Ramos (cell line): ENCODE data around the gene ZNF626.
"Not testable (repeated sequence)": the region's sequence is repeated elsewhere in the genome, so short reads cannot be mapped to it uniquely, and the experiment has no call there.

Experiments
- in situ Hi-C: fragments of 300-500 bp; cut with MboI; formaldehyde crosslinking; loops from one replicate; pipeline ENCODE4 v1.14.3; 2022; ENCODE audit warnings: low sequenced_read_pairs; ENCODE audit not compliant: unreplicated experiment

Gene ZNF626

DNA sequence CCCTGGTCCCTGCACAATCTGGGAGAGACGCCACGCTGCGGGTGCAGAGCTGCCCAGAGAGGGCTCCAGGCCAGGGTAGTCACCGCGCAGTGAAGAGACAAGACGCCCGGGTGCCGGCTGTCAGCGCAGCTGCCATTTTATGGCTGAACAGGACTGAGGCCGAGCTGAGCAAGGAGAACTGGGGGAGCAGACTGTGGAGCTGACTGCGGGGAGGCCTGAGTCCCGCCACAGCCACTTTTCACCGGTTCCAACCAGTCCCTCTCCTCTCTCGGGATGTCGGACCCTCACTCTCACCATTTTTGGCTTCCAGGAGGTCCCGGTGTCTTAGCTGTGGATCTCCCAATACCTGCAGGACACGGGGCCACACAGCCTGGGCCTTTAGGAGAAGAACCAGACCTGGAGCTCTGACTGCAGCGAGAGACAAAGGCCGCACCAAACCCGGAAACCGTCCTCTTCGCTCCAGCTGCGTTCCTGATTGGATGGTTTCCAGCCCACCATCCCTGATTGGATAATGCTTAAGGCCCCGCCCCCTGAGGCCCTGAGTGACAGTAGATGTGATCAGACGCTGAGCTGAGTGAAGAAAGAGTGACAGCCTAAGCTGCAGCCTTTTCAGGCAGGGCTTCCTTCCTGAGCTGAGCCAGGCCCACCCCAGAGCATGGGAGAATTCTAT is at the start of gene ZNF626:
Gene ZNF626, minus strand, starts transcription at position 422 of the 670 bp plus-strand sequence. Its CDS starts 125 bp downstream, at position 297.
- in situ Hi-C loops: no loop called here

DNA sequence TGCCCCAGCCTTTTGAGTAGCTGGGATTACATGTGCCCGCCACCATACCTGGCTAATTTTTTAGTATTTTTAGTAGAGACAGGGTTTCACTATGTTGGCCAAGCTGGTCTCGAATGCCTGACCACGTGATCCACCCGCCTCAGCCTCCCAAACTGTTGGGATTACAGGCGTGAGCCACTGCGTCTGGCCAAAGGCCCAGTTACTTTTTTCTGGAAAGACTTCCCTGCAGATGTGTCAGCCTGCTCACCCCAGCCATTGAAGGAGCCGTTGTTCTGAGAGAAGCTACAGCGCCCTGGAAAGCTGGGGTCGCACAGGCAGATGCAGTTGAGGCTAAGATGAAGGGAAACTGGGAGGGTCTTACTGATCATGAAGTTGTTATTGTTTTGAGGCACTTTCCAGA is 7.9 kb upstream of the ZNF626 start:
- in situ Hi-C loops: no loop called here

DNA sequence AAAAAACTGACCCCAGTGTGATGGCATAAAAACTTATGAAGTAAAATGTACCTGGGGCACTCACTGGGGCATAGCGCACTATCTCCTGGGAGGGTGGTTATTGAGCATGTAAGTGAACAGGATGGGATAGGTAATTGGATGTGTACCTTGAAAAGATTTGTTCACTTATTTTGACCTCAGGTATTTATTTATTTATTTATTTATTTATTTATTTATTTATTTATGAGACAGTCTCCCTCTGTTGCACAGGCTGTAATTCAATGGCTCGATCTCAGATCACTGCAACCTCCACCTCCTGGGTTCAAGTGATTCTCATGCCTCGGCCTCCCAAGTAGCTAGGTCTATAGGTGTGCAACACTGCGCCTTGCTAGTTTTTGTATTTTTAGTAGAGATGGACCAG is 5.9 kb upstream of the ZNF626 start:
- in situ Hi-C loops: no loop called here

DNA sequence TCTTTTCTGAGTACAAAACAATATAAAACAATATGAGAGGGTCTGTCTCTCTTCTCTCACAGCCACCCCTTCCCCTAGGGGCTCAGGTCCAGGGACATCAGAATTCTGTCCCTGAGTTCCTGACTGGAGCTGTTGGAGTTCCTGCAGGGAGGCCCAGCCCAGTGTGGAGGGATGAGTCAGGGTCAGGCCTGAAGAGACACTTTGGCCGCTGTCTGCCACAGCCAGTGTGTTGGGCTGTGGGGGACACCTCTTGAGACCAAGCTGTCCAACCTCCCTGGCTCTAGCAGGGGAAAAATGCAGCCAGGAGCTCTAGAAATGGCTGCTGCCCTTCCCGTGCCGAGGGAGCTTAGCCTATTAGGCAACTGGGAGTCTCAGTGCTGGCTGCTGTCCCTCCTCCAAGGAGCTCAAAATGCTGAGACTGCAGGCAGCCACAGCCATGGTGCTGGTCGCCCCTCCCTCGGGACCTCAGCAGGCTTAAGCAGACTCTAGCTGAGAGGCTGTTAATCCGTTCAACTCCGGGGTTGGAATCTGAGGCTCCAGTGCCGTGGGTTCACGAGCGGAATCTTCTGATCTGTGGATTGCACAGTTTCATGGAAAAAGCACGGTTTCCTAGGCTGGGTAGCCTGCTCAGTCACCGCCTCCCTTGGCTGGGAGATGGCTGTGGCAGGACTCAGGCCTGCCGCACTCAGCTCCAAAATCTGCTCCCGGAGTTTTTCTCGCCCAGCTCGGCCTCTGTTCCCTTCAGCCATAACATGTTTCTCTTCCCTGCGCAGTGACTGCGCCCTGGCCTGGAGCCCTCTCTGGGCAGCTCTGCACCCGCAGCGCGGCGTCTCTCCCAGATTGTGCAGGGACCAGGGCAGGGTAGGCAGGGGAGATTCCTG is 3.8 kb upstream of the ZNF626 start:
- in situ Hi-C loops: no loop called here

DNA sequence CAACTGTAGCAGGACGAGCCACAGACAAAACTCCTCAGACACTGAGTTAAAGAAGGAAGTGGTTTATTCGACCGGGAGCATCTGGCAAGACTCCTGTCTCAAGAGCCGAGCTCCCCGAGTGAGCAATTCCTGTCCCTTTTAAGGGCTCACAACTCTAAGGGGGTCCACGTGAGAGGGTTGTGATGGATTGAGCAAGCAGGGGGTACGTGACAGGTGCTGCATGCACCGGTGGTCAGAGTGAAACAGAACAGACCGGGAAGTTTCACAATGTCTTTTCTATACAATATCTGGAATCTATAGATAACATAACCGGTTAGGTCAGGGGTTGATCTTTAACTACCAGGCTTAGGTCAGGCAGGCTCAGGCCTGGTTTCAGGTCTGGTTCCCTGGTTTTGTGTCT is 3.1 kb upstream of the ZNF626 start:
- in situ Hi-C loops: not testable (repeated sequence)

DNA sequence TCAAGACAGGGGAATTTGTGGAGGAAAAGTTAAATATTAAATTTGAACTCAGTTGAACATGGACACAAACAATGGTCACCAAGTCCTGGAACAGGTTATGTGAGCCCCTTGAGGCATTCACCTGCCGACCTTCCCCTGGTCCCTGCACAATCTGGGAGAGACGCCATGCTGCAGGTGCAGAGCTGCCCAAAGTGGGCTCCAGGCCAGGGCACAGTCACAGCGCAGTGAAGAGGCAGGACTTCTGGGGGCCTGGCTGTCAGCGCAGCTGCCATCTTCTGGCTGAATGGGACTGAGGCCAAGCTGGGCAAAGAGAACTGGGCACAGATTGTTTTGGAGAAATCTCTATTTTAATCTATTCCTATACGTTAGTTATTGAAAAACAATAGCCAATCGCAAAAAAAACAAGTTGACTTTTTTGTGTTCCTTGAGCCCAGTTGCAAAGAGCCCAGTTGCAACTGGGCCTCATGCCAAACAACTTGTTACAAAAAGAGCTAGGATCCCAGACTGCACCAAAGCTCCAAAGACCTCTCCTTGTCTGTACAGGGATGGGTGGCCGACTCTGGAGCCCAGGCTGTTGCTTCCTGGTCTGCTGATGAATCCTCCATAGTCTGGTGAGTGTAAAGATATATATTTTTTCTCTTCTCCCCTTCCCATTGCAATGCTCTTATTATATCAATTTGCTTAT is 1.2 kb upstream of the ZNF626 start:
- in situ Hi-C loops: no loop called here

DNA sequence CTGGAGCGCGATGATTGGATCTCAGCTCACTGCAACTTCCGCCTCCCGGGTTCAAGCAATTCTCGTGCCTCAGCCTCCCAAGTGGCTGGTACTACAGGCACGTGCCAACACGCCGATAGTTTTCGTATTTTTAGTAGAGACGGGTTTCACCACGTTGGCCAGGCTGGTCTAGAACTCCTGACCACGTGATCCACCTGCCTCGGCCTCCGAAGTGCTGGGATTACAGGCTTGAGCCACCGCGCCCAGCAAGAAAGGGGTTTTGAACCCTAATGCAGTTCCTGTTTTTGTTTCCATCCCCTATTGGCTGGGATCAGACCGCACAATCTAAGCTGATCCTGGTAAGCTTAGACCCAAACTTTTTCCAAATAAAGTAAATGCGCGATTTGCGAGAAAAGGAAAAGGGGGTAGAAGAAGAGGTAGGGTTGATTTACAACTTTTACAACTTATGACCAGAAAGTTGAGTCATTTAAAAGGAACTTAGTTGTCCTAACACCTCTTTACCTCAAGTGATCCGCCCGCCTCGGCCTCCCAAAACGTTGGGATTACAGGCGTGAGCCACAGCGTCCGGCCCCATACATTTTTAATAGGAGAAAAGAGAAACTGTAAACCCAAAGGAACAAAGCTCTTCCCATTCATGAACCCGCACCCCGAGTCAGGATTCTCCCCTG is 764 bp downstream of the ZNF626 start:
- in situ Hi-C loops: no loop called here

DNA sequence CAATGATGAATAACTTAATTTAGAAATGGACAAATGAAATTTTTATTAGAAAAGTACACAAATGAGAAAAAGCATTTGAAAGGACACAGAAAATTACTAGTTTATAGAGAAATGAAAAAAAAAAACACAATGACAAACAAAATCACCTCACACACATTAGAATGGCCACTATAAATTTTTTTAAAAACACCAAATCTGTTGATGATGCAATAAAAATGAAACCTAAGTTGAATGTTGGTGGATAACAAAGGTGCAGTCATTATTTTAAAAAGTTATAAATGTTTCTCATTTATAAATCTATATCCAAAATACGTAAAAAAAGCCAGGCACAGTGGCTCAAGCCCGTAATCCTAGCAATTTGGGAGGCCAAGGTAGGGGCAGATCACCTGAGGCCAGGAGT is 20.8 kb downstream of the ZNF626 start:
- in situ Hi-C loops: no loop called here

DNA sequence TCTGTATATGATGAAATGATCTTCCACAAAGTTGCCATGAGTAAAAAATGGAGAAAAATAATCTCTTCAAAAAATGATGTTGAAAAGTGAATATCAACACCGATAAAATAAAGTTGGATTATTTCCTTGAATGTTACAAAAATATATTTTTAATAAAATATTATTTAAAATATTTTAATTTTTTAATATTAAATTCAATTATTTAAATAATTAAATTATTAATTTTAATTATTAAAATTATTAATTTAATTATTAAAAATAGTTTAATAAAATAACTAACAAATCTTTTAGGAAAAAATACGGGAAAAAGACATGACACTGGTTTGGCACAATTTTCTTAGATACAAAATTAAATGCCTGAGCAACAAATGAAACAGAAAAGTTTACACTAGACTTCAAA is 21.3 kb downstream of the ZNF626 start:
- in situ Hi-C loops: no loop called here

DNA sequence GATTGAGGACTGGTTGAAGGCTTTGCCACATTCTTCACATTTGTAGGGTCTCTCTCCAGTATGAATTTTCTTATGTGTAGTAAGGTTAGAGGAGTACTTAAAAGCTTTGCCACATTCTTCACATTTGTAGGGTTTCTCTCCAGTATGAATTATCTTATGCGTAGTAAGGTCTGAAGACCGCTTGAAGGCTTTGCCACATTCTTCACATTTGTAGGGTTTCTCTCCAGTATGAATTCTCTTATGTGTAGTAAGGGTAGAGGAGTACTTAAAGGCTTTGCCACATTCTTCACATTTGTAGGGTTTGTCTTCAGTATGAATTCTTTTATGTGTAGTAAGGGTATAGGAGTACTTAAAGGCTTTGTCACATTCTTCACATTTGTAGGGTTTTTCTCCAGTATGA is 36.8 kb downstream of the ZNF626 start:
- in situ Hi-C loops: not testable (repeated sequence)

DNA sequence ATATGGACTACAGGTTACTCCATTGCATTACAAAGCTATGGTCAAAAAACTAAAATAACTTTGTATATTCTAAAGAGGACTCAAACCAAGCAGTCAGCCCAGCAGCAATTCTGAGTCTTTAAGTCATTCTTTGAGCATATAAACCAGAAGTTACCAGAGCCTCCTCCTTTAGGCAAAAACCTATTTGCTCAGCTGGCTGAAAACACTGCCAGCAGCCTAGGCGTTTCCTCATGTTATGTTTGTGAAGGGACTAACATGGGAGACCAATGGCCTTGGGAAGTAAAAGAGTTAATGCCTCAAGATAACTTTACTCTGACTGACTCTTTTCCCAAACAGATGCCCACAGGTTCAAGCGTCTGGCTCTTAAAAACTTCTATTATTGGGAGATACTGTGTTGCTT is 45.3 kb downstream of the ZNF626 start:
- in situ Hi-C loops: no loop called here

DNA sequence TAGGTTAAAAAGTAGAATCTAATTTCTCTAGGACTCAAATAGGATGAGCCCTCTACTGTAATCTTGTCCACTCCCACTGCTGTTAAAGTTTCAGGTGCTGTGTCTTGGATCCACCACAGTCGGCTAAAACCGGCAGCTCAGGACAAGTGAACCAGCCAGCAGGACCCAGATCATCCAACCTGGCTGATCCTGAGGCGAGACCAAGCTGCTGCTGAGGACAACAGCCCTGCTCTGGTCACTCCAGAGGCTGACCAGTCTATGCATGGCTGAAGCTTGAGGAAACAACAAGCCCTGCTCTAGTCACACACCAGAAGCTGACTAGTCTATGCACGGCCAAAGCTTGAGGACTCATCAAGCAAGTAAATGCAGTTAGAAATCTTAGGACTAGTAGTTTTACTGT is 46.4 kb downstream of the ZNF626 start:
- in situ Hi-C loops: not testable (repeated sequence)

DNA sequence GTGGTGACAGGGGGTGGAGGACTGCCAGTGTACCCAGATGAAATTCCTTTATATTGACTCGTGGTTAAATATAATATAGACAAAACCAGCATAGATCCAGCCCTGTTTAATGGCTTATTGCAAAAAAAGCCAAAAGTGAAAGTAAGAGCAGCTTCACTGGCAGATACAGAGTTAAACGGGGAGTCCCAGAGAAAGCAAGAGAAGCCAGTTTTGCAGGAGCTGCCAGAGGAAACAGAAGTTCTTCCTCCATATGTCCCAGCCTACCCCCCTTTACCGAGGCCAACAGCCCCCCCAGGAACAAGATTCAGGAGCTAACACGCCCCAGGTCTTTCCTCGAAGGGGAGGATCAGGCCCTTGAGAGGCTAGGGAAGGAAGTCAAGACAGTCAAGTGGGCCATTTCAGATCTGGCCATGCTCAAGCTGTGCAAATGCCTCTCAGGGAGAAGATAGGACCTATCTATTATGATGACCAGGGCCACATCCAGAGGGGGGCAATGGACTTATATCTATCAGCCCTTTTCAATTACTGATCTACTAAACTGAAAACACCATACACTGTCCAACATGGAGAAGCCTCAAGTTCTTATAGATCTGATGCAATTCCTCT is 48.6 kb downstream of the ZNF626 start:
- in situ Hi-C loops: no loop called here

DNA sequence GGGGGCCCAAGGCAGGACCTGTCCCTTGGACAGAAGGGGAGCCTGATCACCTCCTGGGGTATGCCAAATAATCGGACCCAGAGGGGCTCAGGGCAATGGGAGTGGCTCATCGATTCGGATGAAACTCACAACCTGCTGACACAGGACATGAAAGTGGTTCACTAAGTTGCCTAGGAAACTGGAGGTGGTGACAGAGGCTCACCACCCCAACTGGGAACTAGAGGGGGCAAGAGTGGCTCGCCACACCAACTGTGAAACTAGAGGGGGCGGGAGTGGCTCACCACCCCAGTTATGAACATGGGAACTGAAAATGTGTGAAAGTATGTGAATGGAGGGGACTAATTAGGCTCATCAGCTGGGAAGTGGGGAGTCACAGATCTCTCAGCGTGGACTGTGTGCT is 49.5 kb downstream of the ZNF626 start:
- in situ Hi-C loops: no loop called here

DNA sequence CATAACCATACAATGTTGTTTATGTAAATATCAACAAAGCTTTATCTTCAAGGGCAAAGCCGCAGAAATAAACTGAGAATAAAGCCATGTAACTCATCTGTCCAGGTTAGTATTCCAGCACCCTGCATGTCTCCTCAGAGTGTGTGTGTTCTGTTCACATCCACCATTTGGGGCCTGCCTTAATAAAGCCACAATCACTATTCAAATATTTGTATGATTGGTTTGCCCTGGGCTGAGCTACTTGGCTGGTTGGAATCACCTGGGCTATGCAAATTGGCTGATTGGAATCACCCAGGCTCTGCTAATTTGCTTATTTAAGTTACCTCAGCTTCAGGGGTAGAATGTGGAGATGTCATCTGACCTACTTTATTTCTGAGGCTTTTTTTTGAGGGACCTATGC is 53.4 kb downstream of the ZNF626 start:
- in situ Hi-C loops: no loop called here
